GM18867 (cell line): ENCODE measurements around the gene MLLT10.

Experiments used
- ATAC-seq: cut with Tn5 transposase; IDR thresholded peaks from one replicate; pipeline ENCODE4 v1.9.1; 2021; ENCODE audit warnings: mild to moderate bottlenecking, moderate library complexity; ENCODE audit not compliant: unreplicated experiment

MLLT10 gene

GRCh38 chr10:21727452-21728168, 193.6 kb downstream of the MLLT10 start:
- no peak for ATAC-seq

- ATAC-seq = no peak
These were observed 194.6 kb downstream of the MLLT10 start for GRCh38 chr10:21728618-21729017.

- peak; percentile 71 for ATAC-seq
These were observed 198.2 kb downstream of the MLLT10 start for GRCh38 chr10:21732067-21732772.

- ATAC-seq = no peak
These were observed 199.7 kb downstream of the MLLT10 start for GRCh38 chr10:21733710-21734109.

- no peak for ATAC-seq
These were observed 203.1 kb downstream of the MLLT10 start for GRCh38 chr10:21737106-21737505.

- ATAC-seq = no peak
These were observed 207.0 kb downstream of the MLLT10 start for GRCh38 chr10:21740989-21741388.

GRCh38 chr10:21742740-21743412, 208.8 kb downstream of the MLLT10 start:
- ATAC-seq = no peak

GRCh38 chr10:21744223-21744622, 210.2 kb downstream of the MLLT10 start:
- ATAC-seq = no peak

GRCh38 chr10:21746118-21746517, 212.1 kb downstream of the MLLT10 start:
- no peak for ATAC-seq

GRCh38 chr10:21747809-21748208, 213.8 kb downstream of the MLLT10 start:
- no peak for ATAC-seq

- no peak for ATAC-seq
These were observed 215.8 kb downstream of the MLLT10 start for GRCh38 chr10:21749788-21750187.

GRCh38 chr10:21750424-21750823, 216.4 kb downstream of the MLLT10 start:
- ATAC-seq = no peak

GRCh38 chr10:21751341-21752310, 217.6 kb downstream of the MLLT10 start:
- ATAC-seq = no peak

GRCh38 chr10:21753497-21754270, 219.7 kb downstream of the MLLT10 start:
- no peak for ATAC-seq

GRCh38 chr10:21754410-21755011, 220.5 kb downstream of the MLLT10 start:
- ATAC-seq = no peak

- no peak for ATAC-seq
These were observed 222.7 kb downstream of the MLLT10 start for GRCh38 chr10:21756707-21757106.

- ATAC-seq = no peak
These were observed 223.3 kb downstream of the MLLT10 start for GRCh38 chr10:21757185-21757901.

GRCh38 chr10:21758239-21758638, 224.2 kb downstream of the MLLT10 start:
- ATAC-seq = no peak

- no peak for ATAC-seq
These were observed 224.7 kb downstream of the MLLT10 start for GRCh38 chr10:21758696-21759095.
